Ascending aorta (tissue), 2 donors: ENCODE data around the gene NCOA6. TPM values are rescaled to one million over a fixed set of nuclear protein-coding genes. Genes with fewer than 3 reads are reported as not detected.
A peak's percentile ranks its signal among the peaks of the same experiment; 100 is the strongest.

Source experiments
- DNase-seq, 2 donors: peaks; one replicate each; pipeline ENCODE4 v3.0.0-alpha.2; 2019; ENCODE audit warnings: low spot score in 2 of 2
- H3K27ac ChIP-seq, 2 donors: fragments of 200-600 bp; sonication (generic); one replicate each; pipeline ENCODE4 v1.5.1; 2016 to 2017; ENCODE audit warnings: mild to moderate bottlenecking in 1 of 2
- H3K27me3 ChIP-seq: fragments of 200-600 bp; sonication (generic); one replicate; pipeline ENCODE4 v1.5.1; 2017
- H3K36me3 ChIP-seq, 2 donors: fragments of 200-600 bp; sonication (generic); one replicate each; pipeline ENCODE4 v1.5.1; 2016
- H3K4me1 ChIP-seq, 2 donors: fragments of 200-600 bp; sonication (generic); one replicate each; pipeline ENCODE4 v1.5.1; 2016 to 2017; ENCODE audit warnings: mild to moderate bottlenecking in 1 of 2
- H3K4me3 ChIP-seq, 2 donors: fragments of 200-600 bp; sonication (generic); one replicate each; pipeline ENCODE4 v1.5.1; 2016 to 2017; ENCODE audit warnings: mild to moderate bottlenecking in 1 of 2
- H3K9me3 ChIP-seq, 2 donors: fragments of 200-600 bp; sonication (generic); one replicate each; pipeline ENCODE4 v1.5.1; 2016
- CTCF ChIP-seq, 3 experiments: fragments of 200-600 bp in 2 of 3; fragments of 450-650 bp in 1 of 3; sonication (generic) in 2 of 3; IDR thresholded peaks; one replicate each; pipeline ENCODE4 v1.5.1; 2016 to 2019; ENCODE audit warnings: antibody characterized with exemption in 3 of 3, mild to moderate bottlenecking in 1 of 3, moderate library complexity in 1 of 3
- intact Hi-C: fragments of 100-400 bp; cut with DNase I; formaldehyde crosslinking; loops from one replicate; pipeline ENCODE4 v1.15.1; 2023
- total RNA-seq: library from RNA; depleted of rRNA; stranded (reverse); fragments of >200 nt; gene quantifications from one replicate; pipeline ENCODE4 v1.1.0, GENCODE V29; 2016

Gene NCOA6
- total RNA-seq, 1 donor from 2014 or later = 21.6 TPM

GRCh38 chr20:34871320-34871926 is 46.0 kb upstream of the NCOA6 start:
- Histone ChIP-seq H3K9me3 (no peaks in the 10 kb centered on the region), H3K4me3 (peak overlapping the region; percentile 72 to 75), H3K4me1 (peaks cover 0 to 16% of the 10 kb centered on the region in 2 donors), H3K27ac (peak overlapping the region; percentile 73 to 76), H3K36me3 (no peaks in the 10 kb centered on the region), H3K27me3 (no peaks in the 10 kb centered on the region)
- no peak for TF ChIP-seq CTCF (IDR thresholded peaks at IDR 0.05)
- intact Hi-C loops = no loop called here
- no peak for DNase-seq

GRCh38 chr20:34864216-34864615 is 38.8 kb upstream of the NCOA6 start:
- no peak overlapping the region for H3K4me3 ChIP-seq
- no peaks in the 10 kb centered on the region for H3K4me1 ChIP-seq
- H3K27me3 ChIP-seq = no peaks in the 10 kb centered on the region
- TF ChIP-seq CTCF (IDR thresholded peaks at IDR 0.05) = no peak
- no peak for DNase-seq
- no peaks in the 10 kb centered on the region for H3K9me3 ChIP-seq
- intact Hi-C loops = no loop called here
- peaks cover 27 to 34% of the 10 kb centered on the region in 2 donors for H3K36me3 ChIP-seq
- no peak overlapping the region for H3K27ac ChIP-seq

- no peak for DNase-seq
- H3K4me1 ChIP-seq = no peaks in the 10 kb centered on the region
- no peak overlapping the region for H3K27ac ChIP-seq
- H3K9me3 ChIP-seq = no peaks in the 10 kb centered on the region
- TF ChIP-seq CTCF (IDR thresholded peaks at IDR 0.05) = no peak
- no peaks in the 10 kb centered on the region for H3K27me3 ChIP-seq
- peaks cover 28 to 37% of the 10 kb centered on the region in 2 donors for H3K36me3 ChIP-seq
- H3K4me3 ChIP-seq = no peak overlapping the region
- intact Hi-C loops = no loop called here
Observed at GRCh38 chr20:34863421-34863965, 38.0 kb upstream of the NCOA6 start.

GRCh38 chr20:34862724-34863123 is 37.3 kb upstream of the NCOA6 start:
- intact Hi-C loops = no loop called here
- no peak for DNase-seq
- no peak overlapping the region for H3K27ac ChIP-seq
- H3K9me3 ChIP-seq = no peaks in the 10 kb centered on the region
- H3K36me3 ChIP-seq = peaks cover 29 to 44% of the 10 kb centered on the region in 2 donors
- H3K4me1 ChIP-seq = no peaks in the 10 kb centered on the region
- H3K4me3 ChIP-seq = no peak overlapping the region
- no peaks in the 10 kb centered on the region for H3K27me3 ChIP-seq
- TF ChIP-seq CTCF (IDR thresholded peaks at IDR 0.05) = no peak

- Histone ChIP-seq H3K27ac (no peak overlapping the region), H3K9me3 (no peaks in the 10 kb centered on the region), H3K27me3 (no peaks in the 10 kb centered on the region), H3K4me1 (no peaks in the 10 kb centered on the region), H3K36me3 (peaks cover 32 to 55% of the 10 kb centered on the region in 2 donors), H3K4me3 (no peak overlapping the region)
- DNase-seq = no peak
- intact Hi-C loops = no loop called here
- TF ChIP-seq CTCF (IDR thresholded peaks at IDR 0.05) = no peak
Observed at GRCh38 chr20:34861386-34862084, 36.1 kb upstream of the NCOA6 start.
